ENCODE results near the gene BAG1. TPM values are rescaled to one million over a fixed set of nuclear protein-coding genes. Genes with fewer than 3 reads are reported as not detected.

BAG1 gene
- total RNA-seq, 4 donors from 2014 or later = 128 to 165 (median 139) TPM

- Histone ChIP-seq H3K4me3 (no peak overlapping the region), H3K36me3 (no peaks in the 10 kb centered on the region), H3K4me1 (no peaks in the 10 kb centered on the region), H3K9me3 (no peaks in the 10 kb centered on the region), H3K27ac (no peak overlapping the region), H3K27me3 (peaks cover 8% of the 10 kb centered on the region)
- 82 to 87% methylated on average over 7 to 12 of the region's 13 CpGs for WGBS, 2 donors (ENCODE audit: low coverage in 1 of 2)
- no peak for ATAC-seq
- no peak for TF ChIP-seq CTCF (IDR thresholded peaks at IDR 0.05)
- no peak for TF ChIP-seq EP300 (IDR thresholded peaks at IDR 0.05)
- no peak for TF ChIP-seq POLR2AphosphoS5 (IDR thresholded peaks at IDR 0.05)
- TF ChIP-seq POLR2A (IDR thresholded peaks at IDR 0.05) = no peak
These were observed 33.5 kb downstream of the BAG1 start for GRCh38 chr9:33230756-33231622.

GRCh38 chr9:33229359-33230114 lies 35.0 kb downstream of the BAG1 start:
- TF ChIP-seq CTCF (IDR thresholded peaks at IDR 0.05) = no peak
- no peak for ATAC-seq
- no peaks in the 10 kb centered on the region for H3K27me3 ChIP-seq
- no peak overlapping the region for H3K27ac ChIP-seq
- no peak overlapping the region for H3K4me3 ChIP-seq
- H3K9me3 ChIP-seq = no peaks in the 10 kb centered on the region
- WGBS, 2 donors (ENCODE audit: low coverage in 1 of 2) = 69 to 85% methylated on average over 7 to 8 of the region's 9 CpGs
- H3K4me1 ChIP-seq = peaks cover 0 to 8% (median 0%) of the 10 kb centered on the region in 3 donors
- H3K36me3 ChIP-seq = no peaks in the 10 kb centered on the region

DNA sequence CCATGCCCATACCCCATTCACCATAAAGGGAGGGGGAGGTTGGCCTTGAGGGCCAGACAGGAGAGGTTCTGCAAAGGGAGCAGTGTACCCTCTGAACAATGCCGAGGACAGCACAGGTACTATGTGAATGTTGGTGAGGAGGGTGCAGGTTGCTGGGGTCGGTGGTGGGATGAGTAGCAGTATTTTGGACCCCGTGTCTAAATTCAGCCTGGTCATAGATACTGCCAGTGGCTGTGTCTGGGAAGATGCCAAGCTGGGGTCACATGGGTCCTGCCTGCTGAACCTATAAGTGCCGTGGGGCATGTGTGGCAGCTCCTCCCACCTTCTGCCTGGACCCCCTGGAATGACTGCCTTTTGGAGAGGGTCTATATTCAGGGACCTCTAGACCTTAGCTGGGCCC lies 35.9 kb downstream of the BAG1 start:
- Histone ChIP-seq H3K9me3 (no peaks in the 10 kb centered on the region), H3K36me3 (no peaks in the 10 kb centered on the region), H3K27ac (no peak overlapping the region), H3K27me3 (no peaks in the 10 kb centered on the region), H3K4me1 (peaks cover 0 to 8% (median 0%) of the 10 kb centered on the region in 3 donors), H3K4me3 (no peak overlapping the region)
- TF ChIP-seq POLR2A (IDR thresholded peaks at IDR 0.05) (no peak), POLR2AphosphoS5 (IDR thresholded peaks at IDR 0.05) (no peak), CTCF (IDR thresholded peaks at IDR 0.05) (no peak), EP300 (IDR thresholded peaks at IDR 0.05) (no peak)
- 67 to 73% methylated on average over 2 to 3 of the region's 4 CpGs for WGBS, 2 donors (ENCODE audit: low coverage in 1 of 2)
- ATAC-seq = no peak

GRCh38 chr9:33227741-33228140 lies 36.8 kb downstream of the BAG1 start:
- no peak overlapping the region for H3K4me3 ChIP-seq
- no peaks in the 10 kb centered on the region for H3K9me3 ChIP-seq
- no peak for TF ChIP-seq EP300 (IDR thresholded peaks at IDR 0.05)
- TF ChIP-seq POLR2A (IDR thresholded peaks at IDR 0.05) = no peak
- no peak for TF ChIP-seq CTCF (IDR thresholded peaks at IDR 0.05)
- TF ChIP-seq POLR2AphosphoS5 (IDR thresholded peaks at IDR 0.05) = no peak
- no peaks in the 10 kb centered on the region for H3K36me3 ChIP-seq
- no peak for ATAC-seq
- H3K27ac ChIP-seq = no peak overlapping the region
- 68% methylated on average over 4 to 6 of the region's 8 CpGs for WGBS, 2 donors (ENCODE audit: low coverage in 1 of 2)
- peaks cover 0 to 8% (median 0%) of the 10 kb centered on the region in 3 donors for H3K4me1 ChIP-seq
- H3K27me3 ChIP-seq = no peaks in the 10 kb centered on the region

Measured in gastroesophageal sphincter (tissue), 4 donors.